ENCODE results near the gene NCOR2.
A peak's percentile ranks its signal among the peaks of the same experiment; 100 is the strongest.

NCOR2 gene

GRCh38 chr12:124554429-124555029, 12.9 kb downstream of the NCOR2 start:
- CTCF ChIA-PET, result no interaction called here
- POLR2A ChIA-PET, result no interaction called here
- no peak for TF ChIP-seq NFRKB (IDR thresholded peaks at IDR 0.05)
- TF ChIP-seq L3MBTL2 (conservative IDR thresholded peaks at IDR 0.05), result no peak
- TF ChIP-seq ZNF384 (IDR thresholded peaks at IDR 0.05), result no peak
- no peak for TF ChIP-seq SUZ12 (IDR thresholded peaks at IDR 0.05)
- TF ChIP-seq FOXK2 (IDR thresholded peaks at IDR 0.05), result no peak
- TF ChIP-seq HDGF (IDR thresholded peaks at IDR 0.05; ENCODE audit: borderline replicate concordance), result no peak
- no peak for TF ChIP-seq BHLHE40 (IDR thresholded peaks at IDR 0.05; ENCODE audit: borderline replicate concordance)
- no peak for TF ChIP-seq ARNT (IDR thresholded peaks at IDR 0.05)
- TF ChIP-seq ELF4 (IDR thresholded peaks at IDR 0.05), result no peak
- TF ChIP-seq FOXA1 (IDR thresholded peaks at IDR 0.05), result no peak
- TF ChIP-seq, protein P1, sequence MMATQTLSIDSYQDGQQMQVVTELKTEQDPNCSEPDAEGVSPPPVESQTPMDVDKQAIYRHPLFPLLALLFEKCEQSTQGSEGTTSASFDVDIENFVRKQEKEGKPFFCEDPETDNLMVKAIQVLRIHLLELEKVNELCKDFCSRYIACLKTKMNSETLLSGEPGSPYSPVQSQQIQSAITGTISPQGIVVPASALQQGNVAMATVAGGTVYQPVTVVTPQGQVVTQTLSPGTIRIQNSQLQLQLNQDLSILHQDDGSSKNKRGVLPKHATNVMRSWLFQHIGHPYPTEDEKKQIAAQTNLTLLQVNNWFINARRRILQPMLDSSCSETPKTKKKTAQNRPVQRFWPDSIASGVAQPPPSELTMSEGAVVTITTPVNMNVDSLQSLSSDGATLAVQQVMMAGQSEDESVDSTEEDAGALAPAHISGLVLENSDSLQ (IDR thresholded peaks at IDR 0.05), result no peak
- no peak for TF ChIP-seq TARDBP (IDR thresholded peaks at IDR 0.05)
- TF ChIP-seq LEF1 (IDR thresholded peaks at IDR 0.05; ENCODE audit: borderline replicate concordance), result no peak
- TF ChIP-seq CTBP1 (IDR thresholded peaks at IDR 0.05; ENCODE audit: borderline replicate concordance), result no peak
- no peak for TF ChIP-seq SP1 (IDR thresholded peaks at IDR 0.05)
- no peak for TF ChIP-seq FOXM1 (IDR thresholded peaks at IDR 0.05; ENCODE audit: borderline replicate concordance)
- no peak for DNase-seq (ENCODE audit: extremely low spot score)

- no peak for DNase-seq (ENCODE audit: extremely low spot score)
- ChIA-PET POLR2A (no interaction called here), CTCF (no interaction called here)
- TF ChIP-seq, protein P1 (IDR thresholded peaks at IDR 0.05), result no peak
- TF ChIP-seq L3MBTL2 (conservative IDR thresholded peaks at IDR 0.05), result no peak
Observed at GRCh38 chr12:124553862-124554428, 13.5 kb downstream of the NCOR2 start.

- POLR2A ChIA-PET, result interaction anchor here (1.1 to 1.4 kb wide), 2 partner anchors 11 to 22 kb away, joined by 3 to 5 read pairs; no protein-coding TSS in a partner anchor
- TF ChIP-seq ZNF384 (IDR thresholded peaks at IDR 0.05) (no peak), FOXA1 (IDR thresholded peaks at IDR 0.05) (no peak), ELF4 (IDR thresholded peaks at IDR 0.05) (no peak), HDGF (IDR thresholded peaks at IDR 0.05; ENCODE audit: borderline replicate concordance) (no peak), SUZ12 (IDR thresholded peaks at IDR 0.05) (no peak), ARNT (IDR thresholded peaks at IDR 0.05) (no peak), CTBP1 (IDR thresholded peaks at IDR 0.05; ENCODE audit: borderline replicate concordance) (no peak), NFRKB (IDR thresholded peaks at IDR 0.05) (no peak), FOXM1 (IDR thresholded peaks at IDR 0.05; ENCODE audit: borderline replicate concordance) (no peak), L3MBTL2 (conservative IDR thresholded peaks at IDR 0.05) (no peak), FOXK2 (IDR thresholded peaks at IDR 0.05) (no peak), TARDBP (IDR thresholded peaks at IDR 0.05) (no peak), BHLHE40 (IDR thresholded peaks at IDR 0.05; ENCODE audit: borderline replicate concordance) (no peak)
- CTCF ChIA-PET, result no interaction called here
- DNase-seq (ENCODE audit: extremely low spot score), result peak; percentile 78
Observed at GRCh38 chr12:124551268-124552144, 15.9 kb downstream of the NCOR2 start.

GRCh38 chr12:124550123-124551089, 17.0 kb downstream of the NCOR2 start:
- ChIA-PET CTCF (interaction anchor here (1.0 kb wide), 1 partner anchor 40 kb away, joined by 3 read pairs; no protein-coding TSS in a partner anchor), POLR2A (no interaction called here)
- TF ChIP-seq TARDBP (IDR thresholded peaks at IDR 0.05) (no peak), FOXK2 (IDR thresholded peaks at IDR 0.05) (no peak), CTBP1 (IDR thresholded peaks at IDR 0.05; ENCODE audit: borderline replicate concordance) (no peak), BHLHE40 (IDR thresholded peaks at IDR 0.05; ENCODE audit: borderline replicate concordance) (no peak), NFRKB (IDR thresholded peaks at IDR 0.05) (no peak), LEF1 (IDR thresholded peaks at IDR 0.05; ENCODE audit: borderline replicate concordance) (no peak), ZNF384 (IDR thresholded peaks at IDR 0.05) (no peak), FOXM1 (IDR thresholded peaks at IDR 0.05; ENCODE audit: borderline replicate concordance) (no peak), HDGF (IDR thresholded peaks at IDR 0.05; ENCODE audit: borderline replicate concordance) (no peak), ELF4 (IDR thresholded peaks at IDR 0.05) (no peak), FOXA1 (IDR thresholded peaks at IDR 0.05) (no peak)
- no peak for DNase-seq (ENCODE audit: extremely low spot score)

DNA sequence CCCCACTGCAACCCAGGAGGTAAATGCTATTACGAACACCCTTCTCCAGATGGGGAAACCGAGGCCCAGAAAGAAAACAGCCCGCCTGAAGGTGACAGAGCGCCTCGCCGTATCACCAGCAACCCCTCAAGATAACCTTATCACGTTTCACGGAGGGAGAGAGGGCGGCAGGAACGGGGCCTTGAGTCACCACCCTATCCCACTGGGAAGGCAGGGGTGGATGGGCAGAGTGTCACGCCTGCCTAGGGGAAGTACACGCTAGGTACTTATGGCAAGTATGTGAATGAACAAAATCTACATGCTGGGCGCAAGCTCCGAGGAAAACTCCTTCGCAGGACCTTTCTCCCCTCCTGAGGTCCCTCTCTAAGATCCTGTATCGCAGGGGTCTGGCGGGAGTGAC, 17.8 kb downstream of the NCOR2 start:
- ChIA-PET POLR2A (no interaction called here), CTCF (interaction anchor here (1.0 kb wide), 1 partner anchor 39 kb away, joined by 3 read pairs; no protein-coding TSS in a partner anchor)
- TF ChIP-seq TARDBP (IDR thresholded peaks at IDR 0.05) (no peak), FOXK2 (IDR thresholded peaks at IDR 0.05) (no peak), FOXA1 (IDR thresholded peaks at IDR 0.05) (no peak), ZNF384 (IDR thresholded peaks at IDR 0.05) (no peak)
- no peak for DNase-seq (ENCODE audit: extremely low spot score)
